CD14-positive monocyte (primary cell): Measurements from ENCODE around the gene KAZN. TPM values are rescaled to one million over a fixed set of nuclear protein-coding genes. Genes with fewer than 3 reads are reported as not detected.

Source experiments
- DNase-seq, 3 donors: peaks; one replicate each; pipeline ENCODE4 v3.0.0-alpha.2; 2011 to 2022
- H2AFZ ChIP-seq: 2 replicates; pipeline ENCODE4 v1.6.0; 2012; ENCODE audit warnings: mild to moderate bottlenecking, low read depth, low read length, inconsistent platforms; ENCODE audit not compliant: insufficient read depth, poor library complexity, severe bottlenecking
- H3K27ac ChIP-seq, 2 donors: 1 replicate in 1 of 2; 2 replicates in 1 of 2; pipeline ENCODE4 v1.5.1; 2012 to 2013; ENCODE audit warnings: low read length in 2 of 2, control low read depth in 1 of 2, inconsistent platforms in 1 of 2, low read depth in 1 of 2, mild to moderate bottlenecking in 1 of 2
- H3K27me3 ChIP-seq, 2 donors: one replicate each; pipeline versions ENCODE4 v1.6.0 to v1.6.1; 2011 to 2013; ENCODE audit warnings: low read length in 2 of 2; ENCODE audit not compliant: control insufficient read depth in 2 of 2, insufficient read depth in 2 of 2
- H3K36me3 ChIP-seq, 2 donors: replicated peaks in 1 of 2; 1 replicate in 1 of 2; 2 replicates in 1 of 2; pipeline versions ENCODE4 v1.5.1 to v1.6.1; 2012 to 2013; ENCODE audit warnings: low read length in 2 of 2, control low read depth in 1 of 2, inconsistent platforms in 1 of 2, mild to moderate bottlenecking in 1 of 2; ENCODE audit not compliant: insufficient read depth in 2 of 2, control insufficient read depth in 1 of 2
- H3K4me1 ChIP-seq, 2 donors: 1 replicate in 1 of 2; 2 replicates in 1 of 2; pipeline versions ENCODE4 v1.5.1 to v1.6.1; 2012 to 2013; ENCODE audit warnings: low read length in 2 of 2, control low read depth in 1 of 2, inconsistent platforms in 1 of 2, mild to moderate bottlenecking in 1 of 2, moderate library complexity in 1 of 2; ENCODE audit not compliant: insufficient read depth in 2 of 2, control insufficient read depth in 1 of 2
- H3K4me2 ChIP-seq: replicated peaks from 2 replicates; pipeline ENCODE3; 2012; ENCODE audit warnings: low read length, moderate library complexity, mild to moderate bottlenecking; ENCODE audit not compliant: poor library complexity, severe bottlenecking; ENCODE audit errors: extremely low read depth
- H3K4me3 ChIP-seq, 3 experiments: fragments of 200-600 bp in 1 of 3; sonication (generic) in 1 of 3; replicated peaks in 1 of 3; 1 replicate in 2 of 3; 2 replicates in 1 of 3; pipeline ENCODE4 v1.5.1; 2011 to 2013; ENCODE audit warnings: low read length in 3 of 3, mild to moderate bottlenecking in 3 of 3, control low read depth in 2 of 3, low read depth in 2 of 3, inconsistent platforms in 1 of 3, moderate library complexity in 1 of 3
- H3K79me2 ChIP-seq: 2 replicates; pipeline ENCODE4 v1.6.0; 2012; ENCODE audit warnings: mild to moderate bottlenecking, control low read depth, inconsistent platforms, low read length, moderate library complexity; ENCODE audit not compliant: insufficient read depth
- H3K9ac ChIP-seq: 2 replicates; pipeline ENCODE4 v1.6.0; 2017; ENCODE audit warnings: low read length, mild to moderate bottlenecking; ENCODE audit not compliant: insufficient read depth, poor library complexity, severe bottlenecking
- H3K9me3 ChIP-seq, 2 donors: replicated peaks in 1 of 2; 1 replicate in 1 of 2; 2 replicates in 1 of 2; pipeline versions ENCODE4 v1.5.1 to v1.6.1; 2012 to 2013; ENCODE audit warnings: low read length in 2 of 2, control low read depth in 1 of 2; ENCODE audit not compliant: control insufficient read depth in 1 of 2, insufficient read depth in 1 of 2
- H4K20me1 ChIP-seq: 2 replicates; pipeline ENCODE4 v1.6.0; 2012; ENCODE audit warnings: mild to moderate bottlenecking, low read length, control low read depth, moderate library complexity; ENCODE audit not compliant: insufficient read depth
- H3K27ac Mint-ChIP-seq, 7 donors: one replicate each; pipeline ENCODE4 v1.8.0; 2020; ENCODE audit warnings: mild to moderate bottlenecking in 7 of 7, mixed read lengths in 7 of 7, moderate library complexity in 6 of 7, inconsistent platforms in 2 of 7
- H3K27me3 Mint-ChIP-seq, 3 donors: one replicate each; pipeline ENCODE4 v1.8.0; 2021 to 2022; ENCODE audit warnings: low read depth in 3 of 3, mild to moderate bottlenecking in 3 of 3, mixed read lengths in 3 of 3, moderate library complexity in 3 of 3, inconsistent platforms in 1 of 3
- H3K36me3 Mint-ChIP-seq, 2 donors: one replicate each; pipeline ENCODE4 v1.8.0; 2020; ENCODE audit warnings: mixed read lengths in 2 of 2, inconsistent platforms in 1 of 2, mild to moderate bottlenecking in 1 of 2
- H3K4me1 Mint-ChIP-seq: one replicate; pipeline ENCODE4 v1.8.0; 2020; ENCODE audit warnings: mild to moderate bottlenecking, mixed read lengths
- H3K4me3 Mint-ChIP-seq, 2 donors: one replicate each; pipeline ENCODE4 v1.8.0; 2020; ENCODE audit warnings: mild to moderate bottlenecking in 2 of 2, mixed read lengths in 2 of 2, moderate library complexity in 1 of 2
- H3K9me3 Mint-ChIP-seq, 7 donors: one replicate each; pipeline ENCODE4 v1.8.0; 2020 to 2022; ENCODE audit warnings: mixed read lengths in 7 of 7, mild to moderate bottlenecking in 6 of 7, moderate library complexity in 6 of 7, inconsistent platforms in 2 of 7
- whole genome bisulfite sequencing: methylation state at CpG from one replicate; pipeline ENCODE4 v1.1.5; 2013; ENCODE audit warnings: missing lambda C conversion rate; ENCODE audit not compliant: insufficient coverage; 5-methylcytosine and 5-hydroxymethylcytosine counted together
- intact Hi-C, 2 donors: fragments of 100-400 bp; cut with micrococcal nuclease; formaldehyde crosslinking; loops; one replicate each; pipeline versions ENCODE4 v1.15.0 to v1.15.1; 2023
- polyA plus RNA-seq, 3 donors: library from polyadenylated mRNA; depleted of rRNA in 1 of 3; unstranded in 2 of 3; stranded (reverse) in 1 of 3; fragments of 300-500 nt in 2 of 3; fragments of >200 nt in 1 of 3; fragmentation: Illumina TruSeq in 2 of 3; gene quantifications; 1 replicate in 2 of 3; 2 replicates in 1 of 3; pipeline ENCODE4 v1.2.3, GENCODE V29; 2012 to 2021
- TF ChIP-seq, protein P1 (sequence below): fragments of 200-600 bp; IDR thresholded peaks from one replicate; pipeline ENCODE4 v1.8.0; 2022; ENCODE audit warnings: antibody characterized with exemption, mild to moderate bottlenecking

The KAZN gene
- polyA plus RNA-seq, 3 donors = not detected

DNA sequence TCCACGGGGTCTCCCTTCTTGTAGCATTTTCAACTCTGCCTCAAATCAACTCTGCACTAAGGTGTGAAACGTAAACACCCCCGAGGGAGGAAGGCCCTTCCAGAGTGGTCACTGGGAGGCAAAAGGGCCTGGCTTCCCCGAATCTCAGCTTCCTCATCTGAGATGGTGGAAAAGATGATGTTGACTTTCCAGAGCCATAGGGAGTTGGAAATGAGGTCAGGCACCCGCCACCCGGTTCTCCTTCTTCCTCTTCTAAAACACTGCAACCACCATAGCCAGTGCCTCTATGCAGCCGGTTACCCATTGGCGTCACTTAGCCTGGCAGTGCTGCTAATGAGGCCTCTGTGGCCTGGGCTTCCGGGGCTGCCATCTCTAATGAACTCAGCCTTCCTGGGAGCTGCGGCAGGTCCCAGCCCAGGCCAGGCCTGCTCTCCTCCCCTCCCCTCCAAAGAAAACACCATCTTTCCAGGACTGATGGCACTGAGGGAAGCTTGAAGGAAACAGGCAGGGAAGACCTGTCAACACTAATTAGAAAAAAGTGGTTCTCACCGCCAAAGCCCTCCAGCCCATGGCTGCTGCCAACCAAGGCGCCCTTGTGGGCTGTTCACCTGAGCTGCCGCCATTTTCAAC lies 175.0 kb downstream of the KAZN start:
- Mint-ChIP-seq H3K4me1 (peaks cover 32% of the 10 kb centered on the region), H3K36me3 (no peaks in the 10 kb centered on the region), H3K9me3 (peaks cover 0 to 3% (median 0%) of the 10 kb centered on the region in 7 donors), H3K27ac (no peak overlapping the region), H3K27me3 (peaks cover 0 to 2% (median 2%) of the 10 kb centered on the region in 3 donors), H3K4me3 (no peak overlapping the region)
- no peak overlapping the region for H3K9ac ChIP-seq
- H4K20me1 ChIP-seq = no peaks in the 10 kb centered on the region
- TF ChIP-seq, protein P1, sequence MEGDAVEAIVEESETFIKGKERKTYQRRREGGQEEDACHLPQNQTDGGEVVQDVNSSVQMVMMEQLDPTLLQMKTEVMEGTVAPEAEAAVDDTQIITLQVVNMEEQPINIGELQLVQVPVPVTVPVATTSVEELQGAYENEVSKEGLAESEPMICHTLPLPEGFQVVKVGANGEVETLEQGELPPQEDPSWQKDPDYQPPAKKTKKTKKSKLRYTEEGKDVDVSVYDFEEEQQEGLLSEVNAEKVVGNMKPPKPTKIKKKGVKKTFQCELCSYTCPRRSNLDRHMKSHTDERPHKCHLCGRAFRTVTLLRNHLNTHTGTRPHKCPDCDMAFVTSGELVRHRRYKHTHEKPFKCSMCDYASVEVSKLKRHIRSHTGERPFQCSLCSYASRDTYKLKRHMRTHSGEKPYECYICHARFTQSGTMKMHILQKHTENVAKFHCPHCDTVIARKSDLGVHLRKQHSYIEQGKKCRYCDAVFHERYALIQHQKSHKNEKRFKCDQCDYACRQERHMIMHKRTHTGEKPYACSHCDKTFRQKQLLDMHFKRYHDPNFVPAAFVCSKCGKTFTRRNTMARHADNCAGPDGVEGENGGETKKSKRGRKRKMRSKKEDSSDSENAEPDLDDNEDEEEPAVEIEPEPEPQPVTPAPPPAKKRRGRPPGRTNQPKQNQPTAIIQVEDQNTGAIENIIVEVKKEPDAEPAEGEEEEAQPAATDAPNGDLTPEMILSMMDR = no peak
- 58% methylated on average over 8 of the region's 13 CpGs for WGBS
- no peaks in the 10 kb centered on the region for H3K27me3 ChIP-seq
- H3K27ac ChIP-seq = no peak overlapping the region
- H3K4me2 ChIP-seq = no peak overlapping the region
- intact Hi-C loops = no loop called here
- H3K4me1 ChIP-seq = peaks cover 15 to 23% of the 10 kb centered on the region in 2 donors
- no peaks in the 10 kb centered on the region for H3K79me2 ChIP-seq
- no peaks in the 10 kb centered on the region for H3K36me3 ChIP-seq
- DNase-seq = no peak
- no peak overlapping the region for H3K4me3 ChIP-seq
- H3K9me3 ChIP-seq = no peaks in the 10 kb centered on the region
- H2AFZ ChIP-seq = no peak overlapping the region

DNA sequence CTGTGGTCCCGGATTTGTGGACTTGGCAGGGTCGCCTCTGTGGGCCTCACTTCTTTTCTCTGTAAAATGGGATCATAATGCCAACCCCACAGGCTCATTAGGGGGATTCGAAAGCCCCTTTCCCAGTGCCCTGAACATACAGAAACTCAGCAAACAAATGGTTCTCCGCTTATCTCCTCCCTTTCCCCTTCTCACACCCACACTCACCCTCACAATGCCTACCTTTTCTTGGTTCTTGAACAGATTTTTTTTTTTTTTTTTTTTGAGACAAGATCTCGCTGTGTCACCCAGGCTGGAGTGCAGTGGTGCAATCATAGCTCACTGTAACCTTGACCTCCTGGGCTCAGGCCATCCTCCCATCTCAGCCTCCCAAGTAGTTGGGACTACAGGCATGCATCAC lies 175.7 kb downstream of the KAZN start:
- no peak overlapping the region for H3K4me2 ChIP-seq
- no peaks in the 10 kb centered on the region for H4K20me1 ChIP-seq
- no peaks in the 10 kb centered on the region for H3K36me3 ChIP-seq
- intact Hi-C loops = no loop called here
- Mint-ChIP-seq H3K27me3 (peaks cover 0 to 2% (median 0%) of the 10 kb centered on the region in 3 donors), H3K36me3 (no peaks in the 10 kb centered on the region), H3K9me3 (peaks cover 0 to 3% (median 0%) of the 10 kb centered on the region in 7 donors), H3K4me3 (no peak overlapping the region), H3K27ac (no peak overlapping the region), H3K4me1 (peaks cover 39% of the 10 kb centered on the region)
- H3K4me1 ChIP-seq = peaks cover 22 to 30% of the 10 kb centered on the region in 2 donors
- H3K27ac ChIP-seq = no peak overlapping the region
- H3K9me3 ChIP-seq = no peaks in the 10 kb centered on the region
- no peak overlapping the region for H3K4me3 ChIP-seq
- H2AFZ ChIP-seq = no peak overlapping the region
- TF ChIP-seq, protein P1 = no peak
- H3K79me2 ChIP-seq = no peaks in the 10 kb centered on the region
- no peak overlapping the region for H3K9ac ChIP-seq
- 71% methylated on average over 2 of the region's 5 CpGs for WGBS
- DNase-seq = no peak
- H3K27me3 ChIP-seq = no peaks in the 10 kb centered on the region
